K562 (cell line): ENCODE data around the gene DACT3. TPM values are rescaled to one million over a fixed set of nuclear protein-coding genes. Genes with fewer than 3 reads are reported as not detected.

Experiments
- ATAC-seq: fragments of 200-7000 bp; cut with Tn5 transposase; 3 replicates; pipeline ENCODE4 v1.9.1; 2020; ENCODE audit warnings: moderate library complexity
- BruUV-seq: library from RNA; stranded (reverse); fragments of 400-500 nt; replicated peaks from 2 replicates; lab custom pipeline; 2021; lab: Mats Ljungman, UMichigan
- CTCF ChIA-PET: fragments of 300-600 bp; formaldehyde crosslinking; extraction: SDS; loops from one replicate; lab custom pipeline; 2021; ENCODE audit warnings: low intra/inter-chr PET ratio; lab: Yijun Ruan, JAX
- POLR2A ChIA-PET: fragments of 300-600, 350-650 bp; sonication (Branson Sonifier 250); formaldehyde crosslinking; extraction: SDS; loops from one replicate; lab custom pipeline; 2021; ENCODE audit warnings: antibody characterized with exemption, inconsistent platforms; lab: Yijun Ruan, JAX
- DNase-seq, 4 experiments: peaks; one replicate each; pipeline versions ENCODE4 v3.0.0 to v3.0.0-alpha.2; 2011 to 2018; ENCODE audit warnings: low spot score in 3 of 4, mixed read lengths in 3 of 4; ENCODE audit errors: extremely low read depth in 1 of 4
- FAIRE-seq: peaks from 2 replicates; lab custom pipeline; 2011; peaks lifted over from hg19 to GRCh38; lab: Jason Lieb, UNC
- H2AFZ ChIP-seq: 2 replicates; pipeline ENCODE4 v1.6.0; 2011; ENCODE audit warnings: low read depth, low read length, control low read depth, inconsistent platforms
- H3K27ac ChIP-seq: fragments of 200-600 bp; 3 replicates; pipeline ENCODE4 v1.8.0; 2011; ENCODE audit warnings: low read depth, mild to moderate bottlenecking, control low read depth, inconsistent platforms, low read length, moderate library complexity, mixed read lengths; ENCODE audit errors: extremely low read depth
- H3K27me3 ChIP-seq, 2 experiments: fragments of 300-600 bp in 1 of 2; 2 replicates in 1 of 2; 3 replicates in 1 of 2; pipeline versions ENCODE4 v1.6.0 to v1.8.0; 2011; ENCODE audit warnings: inconsistent platforms in 2 of 2, low read length in 2 of 2, mild to moderate bottlenecking in 1 of 2, mixed read lengths in 1 of 2, moderate library complexity in 1 of 2; ENCODE audit not compliant: control insufficient read depth in 2 of 2, insufficient read depth in 2 of 2
- H3K36me3 ChIP-seq: fragments of 300-600 bp; 3 replicates; pipeline ENCODE4 v1.8.0; 2011; ENCODE audit warnings: mild to moderate bottlenecking, low read length, inconsistent platforms; ENCODE audit not compliant: control insufficient read depth, insufficient read depth
- H3K4me1 ChIP-seq, 2 experiments: fragments of 200-600 bp in 1 of 2; replicated peaks in 1 of 2; 2 replicates in 1 of 2; 3 replicates in 1 of 2; pipeline versions ENCODE4 v1.5.1 to v1.8.0; 2011; ENCODE audit warnings: inconsistent platforms in 2 of 2, low read length in 2 of 2, mild to moderate bottlenecking in 1 of 2, mixed read lengths in 1 of 2, moderate library complexity in 1 of 2; ENCODE audit not compliant: control insufficient read depth in 2 of 2, insufficient read depth in 2 of 2
- H3K4me2 ChIP-seq: 2 replicates; pipeline ENCODE4 v1.6.1; 2011; ENCODE audit warnings: low read length, control low read depth, inconsistent platforms, mixed read lengths; ENCODE audit not compliant: insufficient read depth
- H3K4me3 ChIP-seq: fragments of 200-600 bp; sonication (generic), shearing (Covaris generic); 2 replicates; pipeline ENCODE4 v1.5.1; 2016; ENCODE audit warnings: control low read depth, inconsistent platforms
- H3K79me2 ChIP-seq: fragments of 200-600 bp; 3 replicates; pipeline ENCODE4 v1.8.0; 2011; ENCODE audit warnings: low read length, inconsistent platforms; ENCODE audit not compliant: control insufficient read depth, insufficient read depth
- H3K9ac ChIP-seq, 2 experiments: 2 replicates each; pipeline versions ENCODE4 v1.6.0 to v1.6.1; 2011; ENCODE audit warnings: low read depth in 2 of 2, low read length in 2 of 2, control low read depth in 1 of 2, inconsistent platforms in 1 of 2, mild to moderate bottlenecking in 1 of 2, mixed read lengths in 1 of 2; ENCODE audit not compliant: insufficient read depth in 1 of 2
- H3K9me1 ChIP-seq: one replicate; pipeline ENCODE4 v1.6.0; 2011; ENCODE audit warnings: inconsistent platforms, mild to moderate bottlenecking, low read length, moderate library complexity; ENCODE audit not compliant: control insufficient read depth, insufficient read depth
- H3K9me3 ChIP-seq: replicated peaks from 2 replicates; pipeline ENCODE4 v1.5.1; 2011; ENCODE audit warnings: low read depth, low read length, inconsistent platforms; ENCODE audit not compliant: control insufficient read depth, insufficient read depth
- H4K20me1 ChIP-seq: replicated peaks from 2 replicates; pipeline ENCODE4 v1.6.1; 2011; ENCODE audit warnings: low read length, inconsistent platforms, mixed read lengths; ENCODE audit not compliant: control insufficient read depth, insufficient read depth
- AFF1 ChIP-seq, 2 experiments: fragments of 450-650 bp; IDR thresholded peaks; 2 replicates each; pipeline ENCODE4 v1.6.1; 2018; ENCODE audit warnings: mild to moderate bottlenecking in 2 of 2, low read depth in 1 of 2; ENCODE audit not compliant: partially characterized antibody in 2 of 2
- MLX ChIP-seq, 2 experiments: fragments of 450-650 bp in 1 of 2; sonication (generic) in 1 of 2; formaldehyde crosslinking; conservative IDR thresholded peaks; 2 replicates each; pipeline versions ENCODE4 v1.4.0 to v1.8.1; 2020 to 2022; ENCODE audit warnings: mild to moderate bottlenecking in 1 of 2, missing genetic modification reagents in 1 of 2
- WGBS: fragments of 100-300 bp; shearing (Covaris generic); methylation state at CpG from one replicate; pipeline ENCODE4 v1.1.6; 2016; ENCODE audit warnings: low coverage, mixed read lengths; ENCODE audit not compliant: insufficient coverage; ENCODE audit errors: missing lambda C conversion rate; 5-methylcytosine and 5-hydroxymethylcytosine counted together
- in situ Hi-C: fragments of 300-500 bp; cut with MboI; formaldehyde crosslinking; loops from 4 replicates; pipeline ENCODE4 v1.15.0; 2018; ENCODE audit warnings: inconsistent platforms, mixed read lengths
- intact Hi-C: fragments of 100-400 bp; cut with micrococcal nuclease; formaldehyde crosslinking; loops from 2 replicates; pipeline ENCODE4 v1.14.2; 2022
- polyA plus RNA-seq, 8 experiments: library from polyadenylated mRNA; depleted of rRNA in 4 of 8; stranded (reverse) in 5 of 8; unstranded in 3 of 8; fragments of >200 nt; fragmentation: Nextera tagmentation in 2 of 8; fragmentation: Illumina TruSeq in 1 of 8; extraction: Ambion mirVana in 2 of 8; extraction: Trizol in 1 of 8; gene quantifications; 2 replicates each; pipeline versions ENCODE4 v1.2.1 to v1.2.3, GENCODE V29; 2011 to 2014; ENCODE audit warnings: inconsistent platforms in 1 of 8, missing spikeins in 1 of 8
- total RNA-seq, 7 experiments: library from RNA; depleted of rRNA in 6 of 7; stranded (reverse); fragments of >200 nt in 6 of 7; fragmentation: Illumina TruSeq in 2 of 7; extraction: Trizol in 2 of 7; gene quantifications; 2 replicates each; pipeline versions ENCODE4 v1.2.1 to v1.2.3, GENCODE V29; 2011 to 2021; ENCODE audit warnings: low replicate concordance in 1 of 7

The DACT3 gene
- total and polyA plus RNA-seq, 9 of the 15 experiments (the other 6 are each of a cell fraction or from before 2014, with no cell fraction given) = 0.67 to 6.5 (median 3.5) TPM

GRCh38 chr19:46696052-46696451 lies 35.1 kb upstream of the DACT3 start:
- ATAC-seq = no peak
- H3K9me3 ChIP-seq = no peaks in the 10 kb centered on the region; the same call in 1 of the 2 replicates
- intact Hi-C loops = no loop called here
- 0 out of 2 replicates have a peak, but pooled peaks cover 3% of the 10 kb centered on the region for H4K20me1 ChIP-seq
- H3K27ac ChIP-seq = no peak overlapping the region
- CTCF ChIA-PET = no interaction called here
- peaks cover 12% of the 10 kb centered on the region; the same call in 2 of the 3 replicates for H3K79me2 ChIP-seq
- 0 out of 4 replicates have a peak, but pooled peaks of 1 of the 2 experiments have one; percentile 37 for TF ChIP-seq MLX (CRISPR knock-in tag; conservative IDR thresholded peaks at IDR 0.05)
- no peak for TF ChIP-seq AFF1 (IDR thresholded peaks at IDR 0.05; ENCODE audit: low read depth in 1 of 2, partially characterized antibody in 2 of 2)
- TF ChIP-seq, all 486 proteins: peak for 1
- BruUV-seq = no TSS peak
- Histone ChIP-seq H3K9me1 (no peaks in the 10 kb centered on the region), H3K4me3 (no peak overlapping the region), H3K4me1 (peaks cover 12 to 21% of the 10 kb centered on the region in 2 experiments; a peak in 4 of 5 replicates), H2AFZ (no peak overlapping the region), H3K27me3 (no peaks in the 10 kb centered on the region), H3K36me3 (peaks cover 80% of the 10 kb centered on the region), H3K4me2 (no peak overlapping the region), H3K9ac (peak overlapping the region in 1 of 2 experiments; percentile 65; a peak in 1 of 4 replicates)
- WGBS = 88% methylated on average over 10 of the region's 10 CpGs
- FAIRE-seq (no peak), DNase-seq (no peak)
- in situ Hi-C loops = no loop called here
- POLR2A ChIA-PET = interaction anchor here (1.7 kb wide), 1 partner anchor 64 kb away, joined by 4 read pairs; no protein-coding TSS in a partner anchor
